ENCODE results near the gene S100A4.
A peak's percentile ranks its signal among the peaks of the same experiment; 100 is the strongest.

S100A4 gene

DNA sequence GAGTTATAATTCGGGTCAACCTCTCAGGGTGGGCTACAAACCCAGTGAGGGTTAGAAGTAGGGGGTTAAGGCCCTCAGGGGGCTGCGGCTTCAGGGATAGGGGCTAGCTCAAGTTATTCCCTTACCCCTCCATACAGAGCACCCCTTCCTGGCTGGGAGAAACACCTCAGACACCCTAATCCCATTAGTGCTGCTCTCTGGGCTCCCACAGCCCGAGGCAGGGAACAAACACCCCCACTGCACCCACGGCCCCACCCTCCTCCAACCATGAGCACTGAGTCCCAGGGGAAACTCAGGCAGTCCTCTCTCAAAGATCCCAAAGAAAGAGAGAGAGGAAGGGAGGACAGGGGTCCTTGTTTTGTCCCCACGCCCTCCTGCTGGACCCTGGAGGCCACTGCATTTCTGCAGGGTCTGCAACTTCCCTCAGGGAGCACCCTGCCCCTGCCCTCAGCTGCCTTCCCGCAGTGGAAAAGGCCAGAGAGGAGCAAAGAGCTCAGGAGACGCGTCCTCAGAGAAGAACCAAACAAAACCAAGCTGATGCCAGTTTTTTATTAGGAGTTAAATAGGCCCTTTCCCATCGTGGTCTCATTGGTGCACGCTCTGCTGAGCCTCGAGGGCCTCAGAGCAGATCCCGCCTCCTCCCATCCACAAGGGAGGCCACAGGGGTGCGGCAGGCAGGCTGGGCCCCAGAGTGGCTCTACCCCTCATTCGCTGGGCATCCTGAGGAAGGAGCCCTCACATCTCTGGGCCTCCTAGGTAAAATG is 1.4 kb upstream of the S100A4 start:
- DNase-seq: no peak

DNA sequence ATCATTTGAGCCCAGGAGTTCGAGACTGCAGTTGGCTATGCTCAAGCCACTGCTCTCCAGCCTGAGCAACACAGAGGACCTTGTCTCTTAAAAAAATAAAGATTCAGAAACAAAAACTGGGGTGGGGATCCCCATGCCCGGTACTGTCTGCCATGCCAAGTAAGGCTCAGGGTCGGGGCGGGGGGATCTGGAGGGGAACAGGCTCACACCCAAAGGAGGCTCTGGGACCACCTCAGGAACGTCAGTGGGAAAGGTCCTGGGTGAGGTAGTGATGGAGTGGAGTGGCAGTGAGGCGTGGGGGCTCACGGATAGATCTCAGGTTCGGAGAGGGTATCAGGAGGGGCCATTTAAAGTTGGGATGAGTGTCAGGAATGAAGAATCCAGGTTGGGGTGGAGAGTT is 765 bp upstream of the S100A4 start:
- no peak for DNase-seq

DNA sequence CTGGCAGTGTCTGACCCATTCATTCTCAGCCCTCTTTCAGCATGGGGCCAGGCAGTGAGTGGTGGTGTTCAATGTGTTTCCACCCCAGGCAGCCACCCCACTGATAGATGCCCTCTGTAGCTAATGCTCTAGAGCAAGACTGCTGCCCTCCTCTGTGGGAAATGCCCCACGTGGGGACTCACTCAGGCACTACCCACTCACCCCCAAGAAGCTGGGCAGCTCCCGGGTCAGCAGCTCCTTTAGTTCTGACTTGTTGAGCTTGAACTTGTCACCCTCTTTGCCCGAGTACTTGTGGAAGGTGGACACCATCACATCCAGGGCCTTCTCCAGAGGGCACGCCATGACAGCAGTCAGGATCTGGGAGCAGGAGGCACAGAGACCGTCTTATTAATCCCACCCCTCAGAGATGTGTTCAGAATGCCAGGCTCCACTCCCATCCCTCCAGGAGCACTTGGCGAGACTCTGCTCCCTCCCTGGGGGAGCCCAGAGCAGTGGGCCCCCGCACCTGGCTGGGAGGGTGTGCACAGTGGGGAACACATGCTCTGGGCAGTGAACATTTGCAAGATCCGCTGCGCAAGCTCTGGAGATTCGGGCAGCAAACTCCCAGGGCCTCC is 1.0 kb downstream of the S100A4 start:
- no peak for DNase-seq

DNA sequence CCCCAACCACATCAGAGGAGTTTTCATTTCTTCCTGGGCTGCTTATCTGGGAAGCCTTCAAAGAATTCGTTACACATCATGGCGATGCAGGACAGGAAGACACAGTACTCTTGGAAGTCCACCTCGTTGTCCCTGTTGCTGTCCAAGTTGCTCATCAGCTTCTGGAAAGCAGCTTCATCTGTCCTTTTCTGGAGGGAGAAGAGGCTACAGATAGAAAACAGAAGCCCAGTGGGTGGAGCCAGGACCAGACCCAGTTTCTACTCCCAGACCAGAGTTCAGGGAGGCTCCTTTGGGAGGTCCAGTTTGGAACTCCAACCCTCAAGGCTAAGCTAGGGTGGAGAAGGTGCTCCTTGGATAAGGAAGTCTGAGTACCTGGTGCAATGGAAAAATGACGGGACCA is 1.9 kb downstream of the S100A4 start:
- DNase-seq: no peak

DNA sequence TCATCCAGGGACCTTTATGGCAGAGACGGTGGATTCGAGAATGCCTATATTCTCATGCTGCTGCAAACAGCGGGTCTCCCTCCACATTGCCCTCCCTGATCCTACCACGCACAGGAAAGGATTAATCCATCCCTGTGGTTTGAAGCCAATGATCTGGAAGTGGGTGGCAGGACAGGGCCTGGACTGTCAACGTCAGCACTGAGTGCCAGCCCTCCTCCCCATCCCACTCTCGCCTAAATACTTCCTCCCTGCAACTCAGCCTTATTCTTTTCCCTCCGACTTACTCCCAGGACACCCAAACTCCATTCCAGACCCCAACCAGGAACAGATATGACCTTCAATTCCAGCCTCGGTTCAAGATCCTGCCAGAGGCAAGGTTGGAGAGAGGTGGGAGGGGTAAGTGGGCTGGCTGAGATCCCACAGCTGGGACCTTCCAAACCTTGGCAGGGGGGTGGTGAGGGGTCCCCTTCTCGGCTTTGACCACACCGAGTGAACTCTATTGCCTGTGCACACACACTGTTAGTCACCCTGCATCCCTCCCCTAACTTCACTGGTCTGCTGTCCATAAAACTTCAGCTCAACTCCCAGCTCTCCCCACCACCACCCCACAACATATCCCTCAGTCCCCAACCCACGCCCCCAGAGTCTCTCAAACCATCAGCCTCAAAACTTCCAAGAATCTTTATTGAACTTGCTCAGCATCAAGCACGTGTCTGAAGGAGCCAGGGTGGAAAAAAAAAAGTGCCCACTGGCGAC is 2.5 kb downstream of the S100A4 start:
- no peak for DNase-seq

DNA sequence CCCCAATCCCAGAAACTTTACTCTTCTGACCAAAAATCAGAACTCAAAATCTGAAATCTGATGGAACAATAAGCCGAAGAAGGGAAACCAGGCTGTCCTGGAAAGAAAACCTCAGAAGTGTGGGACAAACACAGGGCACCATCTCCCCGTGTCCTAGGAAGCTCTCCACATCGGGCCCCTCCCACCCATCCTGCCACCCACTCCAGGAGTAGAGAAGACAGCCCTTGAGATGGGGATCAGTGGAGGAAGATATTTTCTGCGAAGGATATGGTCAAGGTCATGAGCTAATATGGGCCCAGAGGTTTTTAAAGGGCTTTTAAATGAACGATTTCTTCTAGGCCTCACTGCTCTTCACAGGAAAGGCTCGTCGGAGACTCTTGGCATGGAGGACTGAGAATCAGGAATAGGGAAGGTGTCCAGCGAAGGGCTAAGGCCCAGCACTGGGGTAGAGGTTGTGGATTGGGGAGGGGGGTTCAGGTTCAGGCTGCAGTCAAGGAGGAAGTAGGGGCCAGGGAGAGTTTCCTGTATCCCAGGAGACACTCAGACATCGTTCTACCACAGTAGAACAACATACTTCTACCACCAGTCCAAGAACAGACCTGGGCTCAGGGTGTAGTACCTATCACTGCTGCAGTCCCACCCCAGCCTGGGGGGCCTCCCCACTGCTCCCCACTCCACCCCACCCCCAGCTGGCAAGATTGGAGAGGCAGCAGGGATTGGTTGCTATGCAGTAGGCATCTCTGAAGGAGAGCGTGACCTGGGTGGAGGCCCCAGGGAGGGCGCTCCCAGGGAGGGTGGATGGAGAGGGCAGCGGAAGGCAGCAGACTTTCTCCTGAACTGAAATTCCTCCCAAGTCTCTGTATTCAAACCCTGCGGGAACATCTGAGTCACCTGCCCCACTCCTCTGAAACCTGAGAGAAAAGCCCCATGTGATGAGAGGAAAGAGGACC is 3.7 kb downstream of the S100A4 start:
- DNase-seq: no peak

DNA sequence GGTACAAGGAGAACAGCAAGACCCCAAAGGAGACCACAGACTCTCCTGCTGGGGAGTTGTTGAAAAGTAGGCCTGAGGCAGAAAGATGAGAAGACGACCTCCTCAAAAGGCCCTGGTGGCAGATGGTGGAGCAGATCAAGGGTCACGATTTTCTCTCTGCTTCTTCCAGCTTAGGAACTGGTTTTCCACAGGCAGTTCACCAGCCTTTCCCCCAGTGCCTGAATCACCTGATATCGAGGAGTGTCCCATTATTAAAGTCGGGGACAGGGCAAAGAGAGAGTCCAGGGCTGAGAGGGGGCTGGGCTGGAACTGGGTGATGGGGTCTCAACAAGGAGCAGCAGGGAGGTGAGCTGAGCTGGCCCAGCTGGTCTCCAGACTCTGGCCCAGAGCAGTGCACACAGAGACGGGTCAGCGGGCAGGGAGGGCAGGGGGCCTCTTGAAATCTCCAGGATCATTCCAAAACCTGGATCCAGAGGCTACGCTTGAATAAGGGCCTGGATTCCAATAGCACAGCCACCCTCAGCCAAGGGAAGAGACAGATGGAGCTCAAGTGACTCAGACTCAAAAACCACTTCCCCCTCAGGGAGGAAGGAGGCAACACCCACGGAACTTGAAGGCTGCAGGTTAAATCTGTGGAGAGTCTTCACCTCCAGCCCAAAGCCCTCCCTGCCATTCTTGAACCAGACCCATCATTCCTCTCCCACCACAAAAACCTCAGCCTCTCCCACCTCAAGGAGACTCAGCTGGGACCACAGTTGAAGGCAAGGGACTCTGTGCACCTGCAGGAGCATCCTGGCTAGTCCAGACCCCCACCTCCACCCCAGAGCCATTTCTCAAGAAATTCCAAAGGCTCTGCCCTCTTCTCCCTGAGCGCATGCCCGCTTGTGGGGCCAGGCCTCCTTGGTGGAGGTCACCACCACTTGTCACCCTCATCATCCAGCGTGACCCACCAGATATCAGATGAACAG is 4.9 kb downstream of the S100A4 start, which contains the start of gene S100A5:
Gene S100A5 (minus strand): TSS at position 541 of the 968 bp plus-strand sequence. CDS start 743 bp downstream, outside the sequence.
- DNase-seq: no peak

DNA sequence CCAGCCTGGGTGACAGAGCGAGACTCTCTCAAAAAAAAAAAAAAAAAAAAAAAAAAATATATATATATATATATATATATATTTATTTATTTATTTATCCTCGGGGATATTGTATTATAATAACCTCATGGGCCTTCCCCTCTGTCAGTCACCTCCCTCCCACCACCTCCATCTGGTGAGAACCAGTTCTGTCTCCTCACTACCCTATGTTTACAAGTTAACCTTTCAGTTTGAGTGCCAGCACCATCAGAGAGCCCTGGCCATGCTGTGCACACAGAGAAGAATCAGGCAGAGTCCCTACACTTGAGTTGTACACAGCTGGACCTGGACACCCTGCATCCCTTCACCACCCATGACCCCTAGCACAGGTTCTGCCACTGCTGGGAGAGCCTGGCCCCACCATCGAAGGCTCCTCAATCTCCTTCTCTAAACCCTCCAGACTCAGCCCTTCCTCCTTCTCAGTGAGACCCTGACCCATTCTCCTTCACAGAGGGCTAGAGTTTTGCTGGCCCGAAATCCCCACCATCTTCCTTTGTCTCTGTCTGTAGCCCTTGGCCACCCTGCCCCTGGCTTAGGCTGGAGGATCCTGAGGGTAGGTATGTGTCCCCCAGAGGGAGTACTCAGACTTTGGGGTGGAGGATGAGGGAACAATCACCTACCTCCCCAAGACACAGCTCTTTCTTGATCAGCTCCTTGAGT is 6.1 kb downstream of the S100A4 start:
- no peak for DNase-seq

DNA sequence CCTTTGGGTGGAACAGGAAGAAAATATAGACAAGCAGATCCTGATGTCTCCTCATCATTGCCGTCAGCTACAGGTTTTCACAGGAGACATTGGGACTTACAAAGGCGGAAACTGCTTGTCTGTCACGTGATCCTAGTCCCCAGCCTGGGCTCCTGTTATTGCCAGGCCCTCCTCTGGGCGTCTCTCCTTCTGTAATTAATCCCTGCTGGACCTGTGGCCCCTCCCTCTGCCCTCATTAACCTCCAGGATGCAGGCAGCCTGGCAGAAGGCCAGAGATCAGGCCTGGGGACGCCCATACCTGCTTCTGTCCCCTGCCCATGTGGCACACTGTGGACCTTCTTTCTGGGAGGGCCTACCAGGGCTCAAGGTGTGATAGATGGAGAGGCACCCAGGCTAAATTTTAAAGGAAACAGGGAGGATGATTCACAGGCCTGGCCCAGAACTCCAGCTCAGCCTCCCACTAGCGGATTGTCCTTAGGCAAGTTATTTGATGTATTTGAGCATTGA is 7.2 kb downstream of the S100A4 start:
- DNase-seq: no peak

DNA sequence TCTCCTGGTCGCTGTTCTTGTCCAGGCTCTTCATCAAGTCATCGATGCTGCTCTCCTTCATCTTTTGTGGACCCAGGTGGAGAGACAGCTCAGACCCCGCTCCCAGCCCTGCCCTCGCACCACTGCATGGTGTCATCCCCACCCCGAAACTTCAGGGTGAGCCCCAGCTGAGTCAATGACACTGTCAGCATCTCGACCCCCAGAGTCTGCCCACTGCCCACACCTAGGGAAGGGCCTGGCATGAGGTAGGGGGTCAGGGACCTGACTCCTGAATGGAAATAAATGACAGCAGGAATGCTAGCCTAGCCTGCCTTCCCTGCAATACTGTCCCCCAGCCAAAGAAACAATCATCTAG is 8.3 kb downstream of the S100A4 start:
- DNase-seq: no peak

DNA sequence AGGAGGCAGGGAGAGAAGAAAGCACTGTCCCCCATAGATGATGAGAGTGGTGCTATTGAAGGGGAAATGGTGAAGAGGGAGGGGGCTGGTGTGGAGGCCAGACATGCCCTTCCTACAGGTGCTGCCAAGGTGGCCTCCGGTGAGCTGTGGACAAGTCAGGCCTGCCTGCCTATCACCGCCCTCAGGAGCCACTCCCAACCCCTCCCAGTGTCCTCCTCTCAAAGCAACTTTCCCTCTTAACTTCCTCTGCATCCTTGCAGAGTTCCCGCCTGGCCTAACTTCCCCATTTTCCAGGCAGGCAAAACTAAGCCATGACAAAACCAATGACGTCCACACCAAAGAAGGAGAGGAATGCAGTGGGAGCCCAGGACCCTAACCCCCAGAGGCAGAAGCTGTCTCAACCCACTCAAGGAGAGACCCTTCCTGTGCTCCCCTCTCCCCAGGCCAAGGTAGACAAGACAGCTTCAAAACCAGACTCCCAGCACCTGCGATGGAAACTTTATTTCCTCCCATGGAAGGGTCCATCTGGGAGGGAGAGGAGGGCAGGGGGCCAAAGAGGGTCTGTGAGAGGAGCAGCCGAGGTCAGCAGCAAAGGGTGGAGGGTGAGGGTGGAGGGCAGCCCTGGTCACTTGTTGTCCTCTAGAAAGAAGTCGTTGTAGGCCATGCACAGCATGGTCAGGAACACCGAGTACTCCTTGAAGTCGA is 8.8 kb downstream of the S100A4 start:
- DNase-seq: no peak

DNA sequence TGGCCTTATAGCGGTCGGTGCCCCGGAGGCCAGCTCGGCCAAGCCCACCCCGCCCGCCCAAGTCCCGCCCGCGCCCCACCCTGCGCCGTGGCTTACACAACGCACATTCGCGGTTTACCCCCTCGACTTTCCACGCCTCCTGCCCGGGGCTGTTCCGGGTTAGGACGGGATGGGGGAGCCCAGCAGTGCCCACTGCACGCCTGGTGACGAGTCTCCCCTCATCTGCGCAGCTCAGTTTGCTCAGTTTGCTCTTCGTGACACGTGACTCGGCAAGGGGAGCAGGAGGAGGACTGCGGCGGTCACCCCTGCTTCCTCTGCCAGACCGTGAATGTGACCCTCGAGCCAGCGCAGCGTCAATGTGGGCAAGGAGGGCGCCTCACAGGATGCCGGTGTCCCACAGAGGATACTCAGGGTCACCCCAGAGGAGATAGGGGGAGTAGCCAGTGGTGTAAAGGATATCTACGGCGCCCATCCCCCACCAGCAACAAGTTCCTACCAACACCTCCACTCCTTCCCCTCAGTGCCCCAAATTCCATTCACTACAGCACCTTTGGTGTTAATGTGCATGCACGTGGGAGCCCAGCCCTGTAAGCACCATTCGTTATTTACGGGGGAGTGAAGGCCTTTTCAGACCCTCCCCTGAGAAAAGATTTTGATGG is 9.5 kb downstream of the S100A4 start:
- peak; percentile 53 to 78 for DNase-seq

DNA sequence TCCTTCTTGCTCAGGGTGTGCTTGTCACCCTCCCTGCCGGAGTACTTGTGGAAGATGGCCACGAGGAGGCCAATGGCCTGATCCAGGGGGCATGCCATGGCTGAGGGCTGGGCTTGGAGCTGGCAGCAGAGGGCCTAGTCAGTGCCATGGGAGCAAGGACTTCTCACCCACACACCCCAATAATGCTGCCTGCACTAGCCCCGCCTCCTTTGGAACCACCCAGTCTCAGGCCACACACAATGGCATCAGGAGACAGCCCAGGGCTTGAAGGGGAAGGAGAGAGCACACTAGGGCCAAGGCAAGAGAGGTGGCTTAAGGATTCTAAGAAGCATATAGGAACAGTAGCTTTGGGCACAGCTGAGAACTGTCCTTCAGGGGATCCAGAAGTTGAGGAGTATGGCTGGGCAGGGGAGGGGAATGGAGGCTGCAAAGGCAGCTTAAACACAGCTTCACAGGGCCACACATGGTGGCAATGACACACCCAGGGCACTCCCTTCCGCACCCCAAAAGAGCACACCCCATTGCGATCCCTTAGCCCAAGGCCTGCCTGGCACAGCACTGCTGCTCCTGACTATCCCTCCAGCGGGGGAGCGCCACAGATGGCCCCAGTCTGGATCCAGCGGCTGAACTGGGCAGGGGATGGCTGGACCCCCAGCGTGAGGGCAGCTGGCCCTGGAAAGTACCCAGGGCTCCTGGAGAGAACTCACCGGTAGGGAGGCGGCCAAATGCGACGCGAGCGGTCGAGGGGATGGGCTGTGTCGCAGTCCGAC is 10.2 kb downstream of the S100A4 start, which contains the start of gene S100A6:
Gene S100A6 (minus strand): TSS at position 750 of the 770 bp plus-strand sequence. CDS start 652 bp downstream, at position 98.
- DNase-seq: peak in 1 of 2 experiments; percentile 38

DNA sequence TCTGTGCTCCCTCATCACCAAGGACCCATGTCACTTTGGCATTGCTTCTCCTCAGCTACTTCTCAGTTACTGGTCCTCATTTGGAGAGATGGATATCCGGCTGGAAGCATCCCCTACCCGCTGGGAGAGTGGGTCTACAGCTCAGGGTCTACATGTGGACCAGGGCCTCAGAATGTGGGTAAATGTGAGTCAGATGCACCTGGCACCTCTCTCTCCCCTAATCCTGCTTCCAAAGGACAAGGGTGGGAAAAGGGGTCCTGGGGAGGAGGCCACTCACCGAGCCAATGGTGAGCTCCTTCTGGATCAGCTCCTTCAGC is 10.7 kb downstream of the S100A4 start:
- DNase-seq: no peak

DNA sequence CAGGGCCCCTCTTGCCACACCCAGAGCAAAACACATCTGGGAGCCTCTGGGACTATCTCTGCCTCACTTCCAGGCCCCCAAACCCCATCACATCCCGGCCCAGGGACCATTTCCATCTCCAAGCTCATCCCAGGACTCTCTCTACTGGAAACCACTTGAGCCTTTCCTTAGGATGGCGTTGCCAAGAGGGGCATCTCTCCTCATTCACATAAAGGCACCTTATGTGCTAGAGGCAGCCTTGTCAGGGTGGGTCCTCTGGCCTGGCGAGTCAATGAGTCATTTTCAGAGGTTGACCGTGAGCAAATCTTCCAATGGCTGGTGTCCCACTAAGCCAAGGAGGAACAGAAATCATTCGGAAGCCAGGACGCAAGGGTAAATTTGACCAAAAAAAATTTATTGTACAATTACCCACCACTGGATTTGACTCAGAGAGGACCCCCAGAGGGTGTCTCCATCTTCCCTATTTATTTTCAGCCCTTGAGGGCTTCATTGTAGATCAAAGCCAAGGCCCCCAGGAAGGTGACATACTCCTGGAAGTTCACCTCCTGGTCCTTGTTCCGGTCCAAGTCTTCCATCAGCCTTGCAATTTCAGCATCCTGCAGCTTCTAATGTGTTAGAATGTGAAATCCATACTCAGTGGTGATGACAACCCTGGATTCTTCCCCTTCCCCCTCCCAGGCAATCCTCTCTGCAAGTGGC is 11.2 kb downstream of the S100A4 start:
- no peak for DNase-seq

DNA sequence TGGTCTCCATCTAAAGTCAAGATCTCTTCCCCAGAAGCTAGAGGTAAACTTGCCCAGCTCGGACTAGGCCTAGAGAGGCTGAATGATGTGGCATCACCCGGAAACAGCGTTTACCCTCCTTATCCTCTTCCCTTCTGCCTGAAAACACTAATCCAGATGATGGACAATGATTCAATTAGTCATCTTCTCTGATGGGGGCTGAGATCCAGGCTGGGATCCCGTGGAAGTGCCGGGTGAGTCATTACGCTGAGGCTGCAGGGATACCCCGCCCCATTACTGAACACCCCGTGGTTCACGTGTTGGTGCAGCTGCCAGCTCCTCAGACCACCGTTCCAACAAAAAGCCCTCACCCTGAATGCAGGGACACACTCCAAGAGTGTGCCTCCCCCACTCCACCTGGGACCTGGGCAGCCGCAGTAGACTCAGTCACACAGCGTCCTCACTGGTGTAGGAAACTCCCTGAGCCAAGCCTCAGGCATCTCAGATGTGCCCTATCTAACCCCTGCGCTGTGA is 11.9 kb downstream of the S100A4 start:
- DNase-seq: peak; percentile 25 to 74

DNA sequence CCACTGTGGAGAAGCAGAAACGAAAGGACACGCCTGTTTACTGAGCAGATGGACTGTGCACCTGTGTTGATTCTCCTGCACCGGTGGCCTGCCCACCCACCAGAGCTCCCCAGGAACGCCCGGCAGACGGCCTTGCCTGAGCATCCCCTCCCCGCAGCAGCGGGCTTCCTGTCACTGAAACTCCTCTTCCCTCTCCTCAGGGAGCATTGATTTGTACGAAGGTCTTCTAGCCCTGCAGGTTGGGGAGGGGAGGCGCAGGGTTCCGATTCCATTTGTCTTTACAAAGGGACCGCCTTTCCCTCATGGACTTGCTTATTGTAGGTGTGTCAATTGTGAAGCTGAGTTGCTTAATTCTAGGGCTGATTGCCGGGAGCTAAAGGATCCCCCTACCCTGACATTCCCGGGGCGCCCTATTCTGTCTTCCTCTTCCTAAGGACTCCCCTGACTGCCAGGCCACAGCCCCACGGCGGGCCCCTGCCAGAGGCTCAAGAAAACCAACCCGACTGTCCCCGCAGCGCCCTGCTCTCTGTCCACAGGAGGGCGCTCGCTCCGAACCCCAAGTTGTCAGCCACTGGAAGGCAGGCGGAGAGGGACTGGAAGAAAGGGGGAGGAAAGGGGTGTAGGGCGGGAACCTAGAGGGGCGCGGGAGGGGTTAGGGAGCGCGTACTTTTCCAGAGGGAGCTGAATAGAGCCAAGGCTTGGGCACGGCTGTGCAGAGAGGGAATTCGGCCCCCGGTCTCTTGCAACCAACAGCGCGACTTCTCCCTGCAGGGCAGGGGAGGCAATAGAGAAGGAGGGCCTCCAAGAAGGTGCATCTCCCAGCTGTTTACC is 12.6 kb downstream of the S100A4 start:
- DNase-seq: peak; percentile 65 to 69
